Parathyroid adenoma (tissue), 2 donors: ENCODE results near the gene P2RY14.

Experiments
- H2AFZ ChIP-seq: fragments of 300-600 bp; sonication (generic); one replicate; pipeline ENCODE4 v1.7.0; 2017; ENCODE audit warnings: antibody characterized with exemption, mild to moderate bottlenecking
- H3K27ac ChIP-seq: fragments of 300-600 bp; sonication (generic); one replicate; pipeline ENCODE4 v1.7.0; 2017
- H3K27me3 ChIP-seq: fragments of 300-600 bp; sonication (generic); one replicate; pipeline ENCODE4 v1.7.0; 2017; ENCODE audit warnings: low read length; ENCODE audit not compliant: control insufficient read depth, insufficient read depth
- H3K36me3 ChIP-seq: fragments of 300-600 bp; sonication (generic); one replicate; pipeline ENCODE4 v1.7.0; 2017; ENCODE audit warnings: low read length; ENCODE audit not compliant: control insufficient read depth, insufficient read depth
- H3K4me1 ChIP-seq: fragments of 300-600 bp; sonication (generic); one replicate; pipeline ENCODE4 v1.7.0; 2017; ENCODE audit warnings: control low read depth
- H3K4me2 ChIP-seq: fragments of 300-600 bp; sonication (generic); one replicate; pipeline ENCODE4 v1.7.0; 2017; ENCODE audit warnings: low read length
- H3K4me3 ChIP-seq: fragments of 300-600 bp; sonication (generic); one replicate; pipeline ENCODE4 v1.7.0; 2017; ENCODE audit warnings: low read depth, low read length
- H3K79me2 ChIP-seq: fragments of 300-600 bp; sonication (generic); one replicate; pipeline ENCODE4 v1.7.0; 2017; ENCODE audit warnings: control low read depth
- H3K9ac ChIP-seq: fragments of 300-600 bp; sonication (generic); one replicate; pipeline ENCODE4 v1.7.0; 2017; ENCODE audit warnings: mild to moderate bottlenecking
- H3K9me3 ChIP-seq: fragments of 300-600 bp; sonication (generic); one replicate; pipeline ENCODE4 v1.7.0; 2017; ENCODE audit warnings: low read length; ENCODE audit not compliant: control insufficient read depth
- TF ChIP-seq, protein P1 (sequence below): fragments of 300-600 bp; sonication (generic); IDR thresholded peaks from one replicate; pipeline ENCODE4 v1.7.0; 2017; ENCODE audit warnings: antibody characterized with exemption, mild to moderate bottlenecking
- donor health status: primary hyperparathyroidism.

The P2RY14 gene

DNA sequence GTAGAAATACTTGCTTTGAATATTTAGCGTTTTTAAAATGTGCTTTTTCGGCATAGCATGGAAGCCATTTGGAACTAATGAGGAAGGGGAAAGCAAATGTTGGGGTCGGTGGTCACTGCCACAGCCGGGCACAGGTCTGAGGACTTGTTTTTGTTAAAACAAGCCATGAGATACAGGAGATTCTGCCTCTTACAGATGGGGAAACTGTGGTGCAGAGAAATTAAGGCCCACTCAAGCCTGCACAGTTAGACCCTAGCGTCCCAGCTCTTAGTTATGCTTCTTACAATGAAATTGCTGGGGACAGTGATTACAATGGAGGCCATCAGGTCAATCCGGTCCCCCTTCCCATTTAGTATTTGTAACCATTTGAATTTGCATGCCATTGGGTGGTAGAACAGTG lies 72.9 kb downstream of the P2RY14 start:
- no peak overlapping the region for H3K9ac ChIP-seq
- H2AFZ ChIP-seq = no peak overlapping the region
- no peaks in the 10 kb centered on the region for H3K9me3 ChIP-seq
- H3K27ac ChIP-seq = no peak overlapping the region
- H3K4me3 ChIP-seq = no peak overlapping the region
- no peak overlapping the region for H3K4me2 ChIP-seq
- TF ChIP-seq, protein P1, sequence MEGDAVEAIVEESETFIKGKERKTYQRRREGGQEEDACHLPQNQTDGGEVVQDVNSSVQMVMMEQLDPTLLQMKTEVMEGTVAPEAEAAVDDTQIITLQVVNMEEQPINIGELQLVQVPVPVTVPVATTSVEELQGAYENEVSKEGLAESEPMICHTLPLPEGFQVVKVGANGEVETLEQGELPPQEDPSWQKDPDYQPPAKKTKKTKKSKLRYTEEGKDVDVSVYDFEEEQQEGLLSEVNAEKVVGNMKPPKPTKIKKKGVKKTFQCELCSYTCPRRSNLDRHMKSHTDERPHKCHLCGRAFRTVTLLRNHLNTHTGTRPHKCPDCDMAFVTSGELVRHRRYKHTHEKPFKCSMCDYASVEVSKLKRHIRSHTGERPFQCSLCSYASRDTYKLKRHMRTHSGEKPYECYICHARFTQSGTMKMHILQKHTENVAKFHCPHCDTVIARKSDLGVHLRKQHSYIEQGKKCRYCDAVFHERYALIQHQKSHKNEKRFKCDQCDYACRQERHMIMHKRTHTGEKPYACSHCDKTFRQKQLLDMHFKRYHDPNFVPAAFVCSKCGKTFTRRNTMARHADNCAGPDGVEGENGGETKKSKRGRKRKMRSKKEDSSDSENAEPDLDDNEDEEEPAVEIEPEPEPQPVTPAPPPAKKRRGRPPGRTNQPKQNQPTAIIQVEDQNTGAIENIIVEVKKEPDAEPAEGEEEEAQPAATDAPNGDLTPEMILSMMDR = no peak
- H3K36me3 ChIP-seq = no peaks in the 10 kb centered on the region
- no peaks in the 10 kb centered on the region for H3K27me3 ChIP-seq
- no peaks in the 10 kb centered on the region for H3K79me2 ChIP-seq
- no peaks in the 10 kb centered on the region for H3K4me1 ChIP-seq

DNA sequence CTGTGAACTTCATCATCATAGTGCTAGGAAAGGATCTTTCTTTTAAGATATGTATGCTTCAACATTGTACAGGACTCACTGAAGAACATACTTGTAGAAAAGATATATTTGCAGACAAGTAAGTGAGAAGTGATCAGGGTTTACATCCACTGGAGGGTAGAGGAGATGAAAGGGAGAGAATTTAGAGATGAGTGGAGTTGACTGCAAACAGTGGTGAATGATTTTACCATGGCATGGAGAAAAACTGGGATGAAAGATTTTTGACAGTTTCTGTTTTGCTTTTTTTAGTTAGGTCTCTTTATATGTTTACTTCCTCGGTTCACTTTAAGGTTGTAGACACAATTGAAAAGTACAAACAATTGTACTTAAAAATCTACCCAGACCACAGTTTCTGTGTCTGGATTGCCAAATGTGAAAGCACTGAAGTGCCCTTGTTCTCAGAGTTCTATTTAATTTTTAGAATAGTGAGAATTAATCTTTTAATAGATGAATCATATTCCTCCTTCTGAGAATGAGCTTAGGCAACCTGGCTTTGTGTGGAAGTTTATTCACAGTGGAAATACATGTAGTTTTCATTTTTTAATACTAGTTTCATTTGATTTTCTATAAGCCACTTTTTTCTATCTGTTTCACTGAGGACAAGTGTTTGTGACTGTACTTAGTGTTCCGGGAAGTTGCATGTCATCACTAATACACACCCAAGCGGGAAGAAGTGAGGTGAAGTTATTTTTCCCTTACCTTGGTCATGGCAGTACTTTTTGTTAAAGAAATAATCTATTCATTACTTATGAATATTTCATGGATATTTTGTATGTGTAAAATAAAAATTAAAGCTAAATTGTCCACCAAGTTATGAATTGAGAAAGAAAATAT lies 73.6 kb downstream of the P2RY14 start:
- Histone ChIP-seq H3K79me2 (no peaks in the 10 kb centered on the region), H3K27me3 (no peaks in the 10 kb centered on the region), H3K36me3 (no peaks in the 10 kb centered on the region), H3K9me3 (no peaks in the 10 kb centered on the region), H3K9ac (no peak overlapping the region), H3K4me1 (no peaks in the 10 kb centered on the region), H3K27ac (no peak overlapping the region), H3K4me2 (no peak overlapping the region), H3K4me3 (no peak overlapping the region), H2AFZ (no peak overlapping the region)
- TF ChIP-seq, protein P1 = no peak

DNA sequence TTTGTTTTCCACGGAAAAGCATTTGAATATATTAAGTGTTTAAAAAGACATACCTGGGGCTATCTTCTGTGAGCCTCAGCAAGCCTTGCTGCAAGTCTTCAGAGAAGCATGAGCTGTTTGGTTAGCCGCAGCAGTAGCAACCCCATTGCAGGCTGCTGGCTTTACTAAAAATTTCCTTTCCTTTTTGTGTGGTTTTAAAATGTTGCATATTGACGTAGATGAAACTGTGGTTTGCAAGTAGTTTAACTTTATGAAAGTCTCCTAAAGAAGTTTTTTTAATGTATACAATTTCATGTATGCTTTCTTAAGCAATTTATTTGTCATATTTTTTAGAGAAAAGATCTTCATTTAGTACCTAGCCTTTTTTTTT lies 75.3 kb downstream of the P2RY14 start, which contains the start of gene GPR171:
Gene GPR171, minus strand, starts transcription at position 166 of the 370 bp plus-strand sequence. CDS start 3,830 bp downstream, outside the sequence.
- no peaks in the 10 kb centered on the region for H3K9me3 ChIP-seq
- H3K79me2 ChIP-seq = no peaks in the 10 kb centered on the region
- H3K27ac ChIP-seq = no peak within 1 kb of the TSS
- H3K9ac ChIP-seq = no peak within 1 kb of the TSS
- TF ChIP-seq, protein P1 = no peak
- H3K4me2 ChIP-seq = no peak within 1 kb of the TSS
- no peaks in the 10 kb centered on the region for H3K4me1 ChIP-seq
- H2AFZ ChIP-seq = no peak within 1 kb of the TSS
- no peaks in the 10 kb centered on the region for H3K27me3 ChIP-seq
- H3K4me3 ChIP-seq = no peak within 1 kb of the TSS
- no peaks in the 10 kb centered on the region for H3K36me3 ChIP-seq

DNA sequence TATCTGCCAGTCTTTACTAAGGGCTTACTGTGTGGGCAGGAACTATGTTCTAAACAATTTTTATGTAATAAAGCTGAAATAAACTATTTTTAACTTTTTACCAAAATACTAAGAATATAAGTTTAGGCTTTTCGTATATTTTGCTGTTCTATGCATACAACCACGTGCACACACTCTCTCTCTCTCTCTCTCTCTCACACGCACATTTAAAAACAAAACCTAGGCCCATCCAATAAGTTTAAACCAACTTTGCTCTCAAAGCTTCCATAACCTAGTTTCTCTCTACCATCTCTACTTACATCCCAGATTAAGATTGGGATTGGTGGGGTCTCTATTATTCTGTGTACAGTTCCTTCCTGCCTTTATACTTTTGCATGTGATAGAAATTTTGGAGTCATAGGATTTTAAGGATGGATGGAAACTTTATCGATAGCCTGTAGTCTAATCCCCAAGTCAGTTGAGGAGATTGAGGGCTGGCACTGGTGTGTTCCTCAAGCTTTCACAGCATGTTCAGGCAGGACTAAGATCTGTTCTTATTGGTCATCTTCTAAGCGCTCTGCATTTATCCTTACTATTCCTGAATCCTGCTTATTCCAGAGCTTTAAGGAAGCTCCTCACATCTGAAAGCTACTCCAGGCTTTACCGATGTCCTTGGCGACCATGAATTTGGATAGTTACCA lies 77.2 kb downstream of the P2RY14 start:
- H2AFZ ChIP-seq = no peak overlapping the region
- H3K79me2 ChIP-seq = no peaks in the 10 kb centered on the region
- no peaks in the 10 kb centered on the region for H3K27me3 ChIP-seq
- H3K9me3 ChIP-seq = no peaks in the 10 kb centered on the region
- H3K4me3 ChIP-seq = no peak overlapping the region
- H3K4me1 ChIP-seq = no peaks in the 10 kb centered on the region
- H3K4me2 ChIP-seq = no peak overlapping the region
- H3K27ac ChIP-seq = no peak overlapping the region
- H3K36me3 ChIP-seq = no peaks in the 10 kb centered on the region
- TF ChIP-seq, protein P1 = no peak
- no peak overlapping the region for H3K9ac ChIP-seq
